Kidney (tissue), 14 donors: ENCODE data around the gene CCDC13. TPM values are rescaled to one million over a fixed set of nuclear protein-coding genes. Genes with fewer than 3 reads are reported as not detected.

ENCODE experiments used
- DNase-seq, 5 donors: peaks; one replicate each; pipeline ENCODE4 v3.0.0-alpha.2; 2013 to 2020
- FAIRE-seq: peaks from 2 replicates; lab custom pipeline; 2012; peaks lifted over from hg19 to GRCh38; lab: Jason Lieb, UNC
- H3K27ac ChIP-seq, 2 donors: one replicate each; pipeline ENCODE4 v1.7.0; 2013; ENCODE audit warnings: low read depth in 2 of 2, low read length in 2 of 2, inconsistent platforms in 1 of 2
- H3K27me3 ChIP-seq: one replicate; pipeline ENCODE4 v1.7.1; 2013; ENCODE audit warnings: low read length, inconsistent platforms; ENCODE audit not compliant: control insufficient read depth, insufficient read depth
- H3K36me3 ChIP-seq, 3 donors: one replicate each; pipeline versions ENCODE4 v1.7.0 to v1.7.1; 2013; ENCODE audit warnings: low read length in 3 of 3, control low read depth in 1 of 3, inconsistent platforms in 1 of 3; ENCODE audit not compliant: insufficient read depth in 3 of 3, control insufficient read depth in 2 of 3
- H3K4me1 ChIP-seq, 3 donors: one replicate each; pipeline versions ENCODE4 v1.7.0 to v1.7.1; 2013; ENCODE audit warnings: low read length in 3 of 3, inconsistent platforms in 1 of 3, low read depth in 1 of 3; ENCODE audit not compliant: control insufficient read depth in 2 of 3, insufficient read depth in 2 of 3
- H3K4me3 ChIP-seq, 3 donors: one replicate each; pipeline versions ENCODE4 v1.7.0 to v1.8.1; 2013; ENCODE audit warnings: low read length in 3 of 3, control low read depth in 1 of 3, inconsistent platforms in 1 of 3
- H3K9ac ChIP-seq, 3 donors: one replicate each; pipeline versions ENCODE4 v1.7.0 to v1.7.1; 2013; ENCODE audit warnings: low read length in 3 of 3, control low read depth in 1 of 3, inconsistent platforms in 1 of 3
- H3K9me3 ChIP-seq, 3 donors: one replicate each; pipeline versions ENCODE4 v1.7.0 to v1.7.1; 2013; ENCODE audit warnings: low read length in 3 of 3, control low read depth in 1 of 3, inconsistent platforms in 1 of 3; ENCODE audit not compliant: control insufficient read depth in 2 of 3, insufficient read depth in 1 of 3
- intact Hi-C: fragments of 100-400 bp; cut with DNase I; formaldehyde crosslinking; loops from one replicate; pipeline ENCODE4 v1.11.1; 2022
- polyA plus RNA-seq: library from polyadenylated mRNA; stranded (reverse); fragments of 350-450 nt; fragmentation: Illumina TruSeq; extraction: RNeasy Lipid Tissue Mini Kit (QIAGEN cat#74804); gene quantifications from one replicate; pipeline ENCODE4 v1.2.3, GENCODE V29; 2014; ENCODE audit warnings: low read depth, low replicate concordance; ENCODE audit not compliant: insufficient read depth
- total RNA-seq: library from RNA; stranded (reverse); fragmentation: NEBNext Ultra II Directional; extraction: Animal tissue kit (Norgen Biotek cat#: 25700); gene quantifications from one replicate; pipeline ENCODE4 v1.2.1, GENCODE V29; 2021
- TF ChIP-seq, protein P1 (sequence below): IDR thresholded peaks from 3 replicates; pipeline ENCODE4 v1.5.1; 2012; ENCODE audit warnings: mild to moderate bottlenecking, moderate library complexity, borderline replicate concordance; ENCODE audit not compliant: insufficient read depth; ENCODE audit errors: extremely low read depth
- donor health status: control.
- donor health status: control.
- donor health status: control.
- donor health status: control.
- donor health status: control.
- donor health status: DM: yes; HTN: yes; CAD: no.
- donor health status: Normal renal cell carcinoma (clear cell type).

The CCDC13 gene
- total and polyA plus RNA-seq, 2 donors from 2014 or later: 5.3 to 7.0 TPM

DNA sequence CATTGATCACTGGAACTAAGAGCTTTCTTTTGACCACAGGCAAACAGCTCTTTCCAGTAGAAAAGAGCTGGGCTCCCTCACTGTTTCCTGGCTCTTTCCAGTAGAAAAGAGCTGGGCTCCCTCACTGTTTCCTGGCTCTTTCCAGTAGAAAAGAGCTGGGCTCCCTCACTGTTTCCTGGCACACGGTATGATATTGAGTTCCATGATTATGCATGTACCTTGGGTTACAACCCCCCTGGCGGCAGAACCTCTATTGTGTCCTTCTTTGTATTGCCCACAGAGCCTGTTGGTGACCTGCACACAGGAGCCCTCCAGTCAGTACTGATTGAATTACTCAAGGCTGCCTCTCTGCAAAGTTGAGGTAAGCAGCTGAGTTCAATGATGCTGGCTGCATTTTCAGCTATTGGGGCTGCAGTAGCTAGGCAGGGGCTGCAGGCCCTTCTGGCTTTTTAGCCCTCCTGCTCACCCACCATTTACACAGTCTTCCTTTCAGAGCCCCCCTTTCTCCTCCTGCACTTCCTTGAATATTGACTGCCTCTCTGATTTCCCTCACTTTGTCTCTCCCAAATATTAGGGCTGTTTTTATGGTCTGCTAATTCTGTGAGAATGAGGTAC lies 46.4 kb upstream of the CCDC13 start:
- Histone ChIP-seq H3K27ac (no peak overlapping the region), H3K4me3 (no peak overlapping the region), H3K9ac (no peak overlapping the region), H3K27me3 (no peaks in the 10 kb centered on the region), H3K4me1 (peaks cover 0 to 6% (median 0%) of the 10 kb centered on the region in 3 donors), H3K9me3 (no peaks in the 10 kb centered on the region), H3K36me3 (no peaks in the 10 kb centered on the region)
- FAIRE-seq (no peak), DNase-seq (peak in 3 of 5 donors; percentile 29 to 40 (median 39))
- intact Hi-C loops: no loop called here
- TF ChIP-seq, protein P1, sequence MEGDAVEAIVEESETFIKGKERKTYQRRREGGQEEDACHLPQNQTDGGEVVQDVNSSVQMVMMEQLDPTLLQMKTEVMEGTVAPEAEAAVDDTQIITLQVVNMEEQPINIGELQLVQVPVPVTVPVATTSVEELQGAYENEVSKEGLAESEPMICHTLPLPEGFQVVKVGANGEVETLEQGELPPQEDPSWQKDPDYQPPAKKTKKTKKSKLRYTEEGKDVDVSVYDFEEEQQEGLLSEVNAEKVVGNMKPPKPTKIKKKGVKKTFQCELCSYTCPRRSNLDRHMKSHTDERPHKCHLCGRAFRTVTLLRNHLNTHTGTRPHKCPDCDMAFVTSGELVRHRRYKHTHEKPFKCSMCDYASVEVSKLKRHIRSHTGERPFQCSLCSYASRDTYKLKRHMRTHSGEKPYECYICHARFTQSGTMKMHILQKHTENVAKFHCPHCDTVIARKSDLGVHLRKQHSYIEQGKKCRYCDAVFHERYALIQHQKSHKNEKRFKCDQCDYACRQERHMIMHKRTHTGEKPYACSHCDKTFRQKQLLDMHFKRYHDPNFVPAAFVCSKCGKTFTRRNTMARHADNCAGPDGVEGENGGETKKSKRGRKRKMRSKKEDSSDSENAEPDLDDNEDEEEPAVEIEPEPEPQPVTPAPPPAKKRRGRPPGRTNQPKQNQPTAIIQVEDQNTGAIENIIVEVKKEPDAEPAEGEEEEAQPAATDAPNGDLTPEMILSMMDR: no peak

DNA sequence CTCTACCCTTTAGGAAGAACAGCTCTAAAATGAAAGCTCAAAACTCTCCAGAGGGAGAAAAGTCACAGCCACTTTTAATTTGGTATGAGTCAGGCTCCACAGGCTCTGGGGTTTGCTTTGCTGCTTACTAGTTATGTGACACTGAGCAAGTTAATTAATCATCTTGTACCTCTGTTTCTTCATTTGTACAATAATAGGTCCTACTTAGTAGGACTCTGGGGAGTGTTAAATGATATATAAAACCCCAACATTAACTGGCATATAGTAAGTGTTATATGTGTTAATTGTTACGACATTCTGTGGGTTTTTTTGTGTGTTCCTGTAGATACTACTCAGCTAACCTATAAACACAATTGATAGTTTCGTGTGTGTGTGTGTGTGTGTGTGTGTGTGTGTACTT lies 42.8 kb upstream of the CCDC13 start:
- no peak overlapping the region for H3K9ac ChIP-seq
- no peak overlapping the region for H3K4me3 ChIP-seq
- H3K27ac ChIP-seq: peak overlapping the region in 1 of 2 donors; percentile 64
- DNase-seq: peak in 2 of 5 donors; percentile 25 to 27
- no peak for FAIRE-seq
- H3K9me3 ChIP-seq: no peaks in the 10 kb centered on the region
- TF ChIP-seq, protein P1: no peak
- H3K36me3 ChIP-seq: no peaks in the 10 kb centered on the region
- intact Hi-C loops: no loop called here
- peaks cover 0 to 6% (median 0%) of the 10 kb centered on the region in 3 donors for H3K4me1 ChIP-seq
- no peaks in the 10 kb centered on the region for H3K27me3 ChIP-seq

DNA sequence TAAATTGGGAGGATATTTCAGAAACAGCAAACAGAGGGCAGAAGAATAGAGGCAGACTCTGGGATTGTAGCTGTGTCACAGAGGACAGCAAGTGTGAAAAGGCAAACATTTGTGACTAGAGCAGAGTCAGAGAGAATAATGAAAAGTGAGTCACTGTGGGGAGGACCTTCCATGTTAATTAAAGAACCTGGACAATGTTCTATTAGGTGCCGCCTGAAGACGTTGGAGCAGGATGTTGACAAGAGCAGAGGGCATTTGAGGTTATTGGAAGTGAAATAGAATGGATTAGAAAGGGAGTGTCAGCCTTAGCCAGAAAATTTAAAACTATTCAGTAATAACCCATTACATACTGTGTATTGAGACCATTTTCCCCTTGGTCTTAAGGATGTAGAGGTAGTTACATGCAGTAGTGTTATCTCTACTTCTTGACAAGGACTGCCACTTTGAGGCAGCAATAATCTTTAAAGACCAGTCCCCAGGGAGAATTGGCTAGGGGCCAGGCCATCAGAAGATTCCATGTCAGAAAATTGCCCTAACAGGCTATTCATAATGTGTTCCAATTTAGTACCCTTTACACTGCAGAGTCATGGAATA lies 42.0 kb upstream of the CCDC13 start:
- DNase-seq (no peak), FAIRE-seq (no peak)
- H3K36me3 ChIP-seq: no peaks in the 10 kb centered on the region
- H3K9ac ChIP-seq: no peak overlapping the region
- H3K4me3 ChIP-seq: no peak overlapping the region
- H3K9me3 ChIP-seq: no peaks in the 10 kb centered on the region
- H3K27me3 ChIP-seq: no peaks in the 10 kb centered on the region
- TF ChIP-seq, protein P1: no peak
- peaks cover 0 to 6% (median 0%) of the 10 kb centered on the region in 3 donors for H3K4me1 ChIP-seq
- peak overlapping the region; percentile 5 to 64 for H3K27ac ChIP-seq
- intact Hi-C loops: no loop called here
